Cardiac fibroblast (primary cell): ENCODE measurements around the gene OR13J1.

Experiments
- DNase-seq, 2 donors: peaks; one replicate each; pipeline versions ENCODE4 v3.0.0 to v3.0.0-alpha.2; 2010; ENCODE audit warnings: low read depth in 2 of 2
- H3K4me3 ChIP-seq, 2 donors: replicated peaks in 1 of 2; 1 replicate in 1 of 2; 2 replicates in 1 of 2; pipeline ENCODE4 v1.5.1; 2011; ENCODE audit warnings: low read depth in 2 of 2, low read length in 2 of 2, mild to moderate bottlenecking in 2 of 2, moderate library complexity in 1 of 2
- TF ChIP-seq, protein P1 (sequence below): IDR thresholded peaks from one replicate; pipeline ENCODE4 v1.5.1; 2011; ENCODE audit warnings: low read depth, mild to moderate bottlenecking, low read length, inconsistent platforms

The OR13J1 gene

GRCh38 chr9:35912791-35913400 is 42.7 kb upstream of the OR13J1 start:
- H3K4me3 ChIP-seq = peak overlapping the region in 1 of 2 donors; percentile 21
- DNase-seq = no peak
- TF ChIP-seq, protein P1, sequence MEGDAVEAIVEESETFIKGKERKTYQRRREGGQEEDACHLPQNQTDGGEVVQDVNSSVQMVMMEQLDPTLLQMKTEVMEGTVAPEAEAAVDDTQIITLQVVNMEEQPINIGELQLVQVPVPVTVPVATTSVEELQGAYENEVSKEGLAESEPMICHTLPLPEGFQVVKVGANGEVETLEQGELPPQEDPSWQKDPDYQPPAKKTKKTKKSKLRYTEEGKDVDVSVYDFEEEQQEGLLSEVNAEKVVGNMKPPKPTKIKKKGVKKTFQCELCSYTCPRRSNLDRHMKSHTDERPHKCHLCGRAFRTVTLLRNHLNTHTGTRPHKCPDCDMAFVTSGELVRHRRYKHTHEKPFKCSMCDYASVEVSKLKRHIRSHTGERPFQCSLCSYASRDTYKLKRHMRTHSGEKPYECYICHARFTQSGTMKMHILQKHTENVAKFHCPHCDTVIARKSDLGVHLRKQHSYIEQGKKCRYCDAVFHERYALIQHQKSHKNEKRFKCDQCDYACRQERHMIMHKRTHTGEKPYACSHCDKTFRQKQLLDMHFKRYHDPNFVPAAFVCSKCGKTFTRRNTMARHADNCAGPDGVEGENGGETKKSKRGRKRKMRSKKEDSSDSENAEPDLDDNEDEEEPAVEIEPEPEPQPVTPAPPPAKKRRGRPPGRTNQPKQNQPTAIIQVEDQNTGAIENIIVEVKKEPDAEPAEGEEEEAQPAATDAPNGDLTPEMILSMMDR = no peak

DNA sequence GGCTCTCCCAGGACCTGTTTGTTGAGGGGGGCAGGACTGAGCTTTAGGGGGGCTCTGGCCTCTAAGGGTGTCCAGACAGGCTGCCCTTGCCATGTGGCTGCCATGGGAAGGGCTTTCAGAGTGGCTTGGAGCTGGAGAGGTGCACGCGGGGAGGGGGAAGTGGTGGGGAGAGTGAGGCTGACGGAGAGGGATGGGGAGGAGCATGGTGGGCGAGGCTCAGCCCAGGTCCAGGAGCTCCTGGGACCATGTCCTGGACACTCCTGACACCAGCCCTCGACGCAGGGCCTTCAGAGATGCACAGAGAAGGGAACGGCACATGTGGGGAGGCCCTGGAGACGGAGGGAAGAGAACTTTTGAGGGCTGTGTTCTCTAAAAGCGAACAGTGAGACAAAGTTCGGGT is 41.5 kb upstream of the OR13J1 start:
- TF ChIP-seq, protein P1 = no peak
- H3K4me3 ChIP-seq = peak overlapping the region in 1 of 2 donors; percentile 30
- DNase-seq = no peak

GRCh38 chr9:35910613-35911359 is 40.6 kb upstream of the OR13J1 start:
- H3K4me3 ChIP-seq = peak overlapping the region in 1 of 2 donors; percentile 40
- TF ChIP-seq, protein P1 = peak; percentile 70
- peak; percentile 79 to 83 for DNase-seq

DNA sequence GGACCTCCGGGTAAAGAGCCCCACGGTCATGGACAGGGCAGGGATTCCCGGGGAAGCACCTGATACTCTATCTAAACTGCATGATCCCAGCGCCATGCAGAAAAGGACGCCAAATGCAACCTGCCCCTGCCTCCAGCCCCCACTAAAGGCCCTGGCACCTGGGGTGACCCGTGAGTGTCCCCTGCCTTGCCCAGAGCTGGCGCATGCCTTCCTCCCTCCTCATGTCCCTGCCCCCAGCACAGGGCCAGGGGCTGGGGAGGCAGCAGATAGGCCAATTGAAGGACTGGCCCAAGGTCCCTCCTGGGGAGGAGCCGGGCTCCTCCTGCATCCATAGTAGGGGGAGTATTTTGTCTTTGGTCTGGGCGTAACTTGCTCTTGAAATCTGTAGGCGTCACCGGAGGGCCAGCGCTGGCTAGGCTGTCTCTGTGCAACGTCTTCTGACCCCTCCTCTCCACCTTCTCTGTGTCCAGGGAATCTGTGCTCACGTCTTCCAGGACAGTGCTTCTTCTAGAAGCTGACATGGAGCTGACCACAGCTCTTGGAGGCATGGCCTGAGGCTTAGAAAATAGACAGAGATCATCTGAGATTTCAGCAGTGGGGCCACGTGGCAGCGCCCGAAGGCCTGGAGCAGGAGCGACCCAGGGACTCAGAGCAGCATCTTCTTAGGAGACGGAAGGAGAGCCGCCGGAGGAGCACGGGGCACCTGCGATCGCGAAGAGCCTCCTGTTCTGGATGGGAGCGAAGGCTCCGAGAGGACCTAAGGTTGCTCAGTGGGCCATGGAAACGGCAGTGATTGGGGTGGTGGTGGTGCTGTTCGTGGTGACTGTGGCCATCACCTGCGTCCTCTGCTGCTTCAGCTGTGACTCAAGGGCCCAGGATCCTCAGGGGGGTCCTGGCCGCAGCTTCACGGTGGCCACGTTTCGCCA is 39.7 kb upstream of the OR13J1 start:
- H3K4me3 ChIP-seq = peak overlapping the region in 1 of 2 donors; percentile 40
- DNase-seq = peak; percentile 47 to 50
- TF ChIP-seq, protein P1 = no peak

GRCh38 chr9:35909274-35909673 is 39.1 kb upstream of the OR13J1 start, which contains the start of gene SPAAR:
Gene SPAAR, plus strand, starts transcription at chr9:35909490. Its CDS starts 974 bp downstream, at chr9:35910464.
- TF ChIP-seq, protein P1 = no peak
- DNase-seq = no peak
- H3K4me3 ChIP-seq = peak within 1 kb of the TSS in 1 of 2 donors; percentile 40

- TF ChIP-seq, protein P1 = no peak
- H3K4me3 ChIP-seq = peak overlapping the region in 1 of 2 donors; percentile 39
- DNase-seq = no peak
Observed at GRCh38 chr9:35908504-35909125, 38.4 kb upstream of the OR13J1 start.
